Endothelial cell of umbilical vein (primary cell): ENCODE data around the gene DLGAP4. TPM values are rescaled to one million over a fixed set of nuclear protein-coding genes. Genes with fewer than 3 reads are reported as not detected.

ENCODE experiments used
- BruUV-seq: library from RNA; stranded (reverse); fragments of 400-500 nt; replicated peaks from 2 replicates; lab custom pipeline; 2021; lab: Mats Ljungman, UMichigan
- CTCF ChIA-PET: fragments of 300-600, 350-600 bp; sonication (Branson Sonifier 250); formaldehyde crosslinking; loops from one replicate; lab custom pipeline; 2021; ENCODE audit warnings: antibody characterized with exemption, inconsistent platforms; lab: Charles Lee
- POLR2A ChIA-PET: fragments of 300-600, 350-600 bp; sonication (Branson Sonifier 250); formaldehyde crosslinking; loops from one replicate; lab custom pipeline; 2021; ENCODE audit warnings: antibody characterized with exemption, inconsistent platforms; lab: Charles Lee
- DNase-seq: peaks from one replicate; pipeline ENCODE4 v3.0.0-alpha.2; 2011; ENCODE audit warnings: low read depth, low spot score
- FAIRE-seq: peaks from 2 replicates; lab custom pipeline; 2011; peaks lifted over from hg19 to GRCh38; lab: Jason Lieb, UNC
- H2AFZ ChIP-seq: 2 replicates; pipeline ENCODE4 v1.6.0; 2012; ENCODE audit warnings: low read depth, low read length, control low read depth, inconsistent platforms
- H3K27ac ChIP-seq: 2 replicates; pipeline ENCODE4 v1.5.1; 2011; ENCODE audit warnings: low read depth, mild to moderate bottlenecking, control low read depth, low read length, moderate library complexity; ENCODE audit not compliant: insufficient read depth
- H3K27me3 ChIP-seq, 2 experiments: 2 replicates each; pipeline versions ENCODE4 v1.6.0 to v1.6.1; 2011; ENCODE audit warnings: low read length in 2 of 2, mixed read lengths in 1 of 2; ENCODE audit not compliant: control insufficient read depth in 2 of 2, insufficient read depth in 2 of 2
- H3K36me3 ChIP-seq, 2 experiments: 2 replicates in 1 of 2; 3 replicates in 1 of 2; pipeline ENCODE4 v1.5.1; 2011; ENCODE audit warnings: low read length in 2 of 2, mild to moderate bottlenecking in 1 of 2, moderate library complexity in 1 of 2; ENCODE audit not compliant: control insufficient read depth in 2 of 2, insufficient read depth in 2 of 2; ENCODE audit errors: extremely low read depth in 1 of 2
- H3K4me1 ChIP-seq: 3 replicates; pipeline ENCODE4 v1.5.1; 2011; ENCODE audit warnings: mild to moderate bottlenecking, low read length; ENCODE audit not compliant: control insufficient read depth, insufficient read depth; ENCODE audit errors: extremely low read depth
- H3K4me2 ChIP-seq: 2 replicates; pipeline ENCODE4 v1.6.1; 2011; ENCODE audit warnings: low read length, control low read depth, mixed read lengths; ENCODE audit not compliant: insufficient read depth
- H3K4me3 ChIP-seq, 3 experiments: fragments of 200-600 bp in 1 of 3; sonication (generic), shearing (Covaris generic) in 1 of 3; replicated peaks in 1 of 3; 2 replicates each; pipeline ENCODE4 v1.5.1; 2011 to 2016; ENCODE audit warnings: control low read depth in 3 of 3, low read length in 3 of 3, mild to moderate bottlenecking in 2 of 3, inconsistent platforms in 1 of 3, low read depth in 1 of 3, moderate library complexity in 1 of 3; ENCODE audit not compliant: insufficient read depth in 1 of 3
- H3K79me2 ChIP-seq: 2 replicates; pipeline ENCODE4 v1.6.0; 2012; ENCODE audit warnings: low read length, inconsistent platforms; ENCODE audit not compliant: control insufficient read depth, insufficient read depth
- H3K9ac ChIP-seq: replicated peaks from 2 replicates; pipeline ENCODE3; 2011; ENCODE audit warnings: low read length, control low read depth; ENCODE audit not compliant: insufficient read depth; ENCODE audit errors: extremely low read depth
- H3K9me1 ChIP-seq: replicated peaks from 3 replicates; pipeline ENCODE4 v1.6.0; 2011; ENCODE audit warnings: mild to moderate bottlenecking, low read length; ENCODE audit not compliant: control insufficient read depth, insufficient read depth; ENCODE audit errors: extremely low read depth
- H3K9me3 ChIP-seq: replicated peaks from 2 replicates; pipeline ENCODE4 v1.5.1; 2012; ENCODE audit warnings: low read length, inconsistent platforms; ENCODE audit not compliant: control insufficient read depth, insufficient read depth
- H4K20me1 ChIP-seq: replicated peaks from 2 replicates; pipeline ENCODE3; 2011; ENCODE audit warnings: mild to moderate bottlenecking, low read length; ENCODE audit not compliant: control insufficient read depth, insufficient read depth; ENCODE audit errors: extremely low read depth
- CTCF ChIP-seq, 2 donors: IDR thresholded peaks; 1 replicate in 1 of 2; 2 replicates in 1 of 2; pipeline ENCODE4 v1.5.1; 2011; ENCODE audit warnings: low read length in 2 of 2, mild to moderate bottlenecking in 2 of 2, moderate library complexity in 2 of 2, control low read depth in 1 of 2, inconsistent platforms in 1 of 2, low read depth in 1 of 2; ENCODE audit not compliant: insufficient read depth in 1 of 2; ENCODE audit errors: extremely low read depth in 1 of 2
- EZH2 ChIP-seq: IDR thresholded peaks from 2 replicates; pipeline ENCODE4 v1.6.1; 2012; ENCODE audit warnings: borderline replicate concordance, low read depth, mild to moderate bottlenecking, moderate library complexity, low read length, inconsistent platforms; ENCODE audit not compliant: severe bottlenecking
- FOS ChIP-seq: IDR thresholded peaks from 2 replicates; pipeline ENCODE4 v1.6.1; 2011; ENCODE audit warnings: mild to moderate bottlenecking, low read length, moderate library complexity, borderline replicate concordance; ENCODE audit not compliant: insufficient read depth
- GATA2 ChIP-seq: IDR thresholded peaks from 2 replicates; pipeline ENCODE4 v1.7.0; 2011; ENCODE audit warnings: low read depth, mild to moderate bottlenecking, moderate library complexity, mixed read lengths, low read length; ENCODE audit not compliant: insufficient read length, insufficient read depth
- JUN ChIP-seq: IDR thresholded peaks from 2 replicates; pipeline ENCODE4 v1.6.1; 2011; ENCODE audit warnings: borderline replicate concordance, low read depth; ENCODE audit not compliant: insufficient read length, insufficient read depth
- MAX ChIP-seq: IDR thresholded peaks from 2 replicates; pipeline ENCODE4 v1.6.1; 2011; ENCODE audit not compliant: insufficient read depth, insufficient read length
- MYC ChIP-seq: IDR thresholded peaks from one replicate; pipeline ENCODE4 v1.6.1; 2011; ENCODE audit warnings: mild to moderate bottlenecking, low read depth, low read length
- POLR2A ChIP-seq: IDR thresholded peaks from 2 replicates; pipeline ENCODE4 v1.6.1; 2012; ENCODE audit warnings: low read depth, mild to moderate bottlenecking, control low read depth, low read length
- POLR2AphosphoS5 ChIP-seq: IDR thresholded peaks from 2 replicates; pipeline ENCODE4 v1.6.1; 2012; ENCODE audit warnings: low read depth, mild to moderate bottlenecking, control low read depth, low read length, moderate library complexity; ENCODE audit not compliant: insufficient read depth
- dilution Hi-C: fragments of 300-500 bp; cut with MboI; formaldehyde crosslinking; loops from one replicate; pipeline ENCODE4 v1.15.0; 2019; ENCODE audit warnings: low sequenced_read_pairs; ENCODE audit not compliant: extremely low pct_ligation_motif_present
- intact Hi-C: fragments of 100-400 bp; cut with micrococcal nuclease; formaldehyde crosslinking; loops from one replicate; pipeline ENCODE4 v1.10.0; 2022
- polyA plus RNA-seq, 4 experiments: library from polyadenylated mRNA; depleted of rRNA in 3 of 4; stranded (reverse) in 3 of 4; unstranded in 1 of 4; fragments of >200 nt; gene quantifications; 2 replicates each; pipeline versions ENCODE4 v1.2.1 to v1.2.3, GENCODE V29; 2011 to 2012; ENCODE audit warnings: missing spikeins in 1 of 4
- total RNA-seq: library from RNA; stranded (reverse); gene quantifications from 2 replicates; pipeline ENCODE4 v1.2.3, GENCODE V29; 2021

DLGAP4 gene
- total and polyA plus RNA-seq, 2 donors (not counting 3 experiments of a cell fraction or from before 2014, with no cell fraction given): 57.5 to 125 TPM

DNA sequence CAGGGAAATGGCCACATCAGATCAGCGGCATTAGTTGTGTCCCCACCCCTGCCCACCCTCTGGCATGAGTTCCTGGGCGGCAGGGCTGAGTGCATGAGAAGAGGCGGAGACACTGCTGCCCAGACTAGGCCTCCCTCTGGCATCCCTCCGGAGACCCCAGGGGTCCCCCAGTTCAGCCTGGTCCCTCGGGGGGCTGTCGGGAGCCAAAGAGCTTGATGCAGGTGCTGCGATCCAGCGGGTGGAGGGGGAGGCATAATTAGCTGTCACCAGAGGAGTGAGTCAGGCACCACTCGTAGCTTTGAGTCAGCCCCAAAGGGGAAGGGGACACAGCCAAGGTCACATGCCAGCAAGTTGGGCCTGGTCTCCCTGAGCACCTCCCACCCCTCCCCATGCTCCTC lies 34.5 kb downstream of the DLGAP4 start:
- no peaks in the 10 kb centered on the region for H3K9me3 ChIP-seq
- H3K9ac ChIP-seq: no peak overlapping the region
- no peaks in the 10 kb centered on the region for H4K20me1 ChIP-seq
- H3K27me3 ChIP-seq: peaks cover 0 to 2% of the 10 kb centered on the region in 2 experiments
- H3K36me3 ChIP-seq: no peaks in the 10 kb centered on the region
- BruUV-seq: no TSS peak
- TF ChIP-seq EZH2 (no peak), POLR2AphosphoS5 (no peak), FOS (no peak), MYC (no peak), CTCF (IDR thresholded peaks at IDR 0.05; ENCODE audit: extremely low read depth in 1 of 2, insufficient read depth in 1 of 2, low read depth in 1 of 2, low read length in 2 of 2) (no peak), JUN (no peak), MAX (no peak), GATA2 (no peak), POLR2A (no peak)
- H3K4me1 ChIP-seq: no peaks in the 10 kb centered on the region
- H2AFZ ChIP-seq: no peak overlapping the region
- no peak overlapping the region for H3K4me2 ChIP-seq
- no peak for DNase-seq
- POLR2A ChIA-PET: no interaction called here
- no peak overlapping the region for H3K4me3 ChIP-seq
- no peak for FAIRE-seq
- no peaks in the 10 kb centered on the region for H3K79me2 ChIP-seq
- no peaks in the 10 kb centered on the region for H3K9me1 ChIP-seq
- dilution Hi-C loops (no loop called here), intact Hi-C loops (no loop called here)
- H3K27ac ChIP-seq: no peak overlapping the region
- CTCF ChIA-PET: no interaction called here
